Astrocyte (in vitro differentiated cells and primary cell): ENCODE measurements around the gene PIERCE2. TPM values are rescaled to one million over a fixed set of nuclear protein-coding genes. Genes with fewer than 3 reads are reported as not detected.
"Not testable (repeated sequence)": the region's sequence is repeated elsewhere in the genome, so short reads cannot be mapped to it uniquely, and the experiment has no call there.

Experiments used
- DNase-seq: peaks from one replicate; pipeline ENCODE4 v3.0.0-alpha.2; 2010; ENCODE audit warnings: low read depth
- FAIRE-seq: peaks from 2 replicates; lab custom pipeline; 2011; peaks lifted over from hg19 to GRCh38; lab: Jason Lieb, UNC
- H2AFZ ChIP-seq: 2 replicates; pipeline ENCODE4 v1.6.0; 2012; ENCODE audit warnings: low read depth, low read length, inconsistent platforms
- H3K27ac ChIP-seq: 2 replicates; pipeline ENCODE4 v1.5.1; 2011; ENCODE audit warnings: low read depth, low read length, inconsistent platforms
- H3K27me3 ChIP-seq: 2 replicates; pipeline ENCODE4 v1.6.0; 2011; ENCODE audit warnings: low read length, inconsistent platforms; ENCODE audit not compliant: insufficient read depth
- H3K36me3 ChIP-seq: 2 replicates; pipeline ENCODE4 v1.5.1; 2011; ENCODE audit warnings: low read length, inconsistent platforms; ENCODE audit not compliant: insufficient read depth
- H3K4me1 ChIP-seq: 2 replicates; pipeline ENCODE4 v1.5.1; 2011; ENCODE audit warnings: low read length, inconsistent platforms; ENCODE audit not compliant: insufficient read depth
- H3K4me2 ChIP-seq: 2 replicates; pipeline ENCODE4 v1.6.0; 2012; ENCODE audit warnings: low read length, inconsistent platforms
- H3K4me3 ChIP-seq: 2 replicates; pipeline ENCODE4 v1.5.1; 2011; ENCODE audit warnings: low read depth, mild to moderate bottlenecking, low read length, inconsistent platforms; ENCODE audit not compliant: insufficient read depth
- H3K79me2 ChIP-seq: 2 replicates; pipeline ENCODE4 v1.6.0; 2012; ENCODE audit warnings: mild to moderate bottlenecking, low read length, inconsistent platforms; ENCODE audit not compliant: insufficient read depth
- H3K9ac ChIP-seq: 2 replicates; pipeline ENCODE4 v1.6.0; 2012; ENCODE audit warnings: mild to moderate bottlenecking, low read length, inconsistent platforms
- H3K9me3 ChIP-seq: 2 replicates; pipeline ENCODE4 v1.5.1; 2012; ENCODE audit warnings: low read depth, mild to moderate bottlenecking, low read length, inconsistent platforms; ENCODE audit not compliant: insufficient read depth
- H4K20me1 ChIP-seq: 2 replicates; pipeline ENCODE4 v1.6.0; 2012; ENCODE audit warnings: low read length, inconsistent platforms; ENCODE audit not compliant: insufficient read depth
- H3K27ac Mint-ChIP-seq: one replicate; pipeline ENCODE4 v1.8.0; 2021; ENCODE audit warnings: mild to moderate bottlenecking, mixed read lengths; ENCODE audit not compliant: unreplicated experiment
- H3K27me3 Mint-ChIP-seq: one replicate; pipeline ENCODE4 v1.8.0; 2021; ENCODE audit warnings: low read depth, mixed read lengths; ENCODE audit not compliant: unreplicated experiment
- H3K36me3 Mint-ChIP-seq: one replicate; pipeline ENCODE4 v1.8.0; 2021; ENCODE audit warnings: low read depth, mixed read lengths; ENCODE audit not compliant: unreplicated experiment
- H3K4me1 Mint-ChIP-seq: one replicate; pipeline ENCODE4 v1.8.0; 2021; ENCODE audit warnings: low read depth, mixed read lengths; ENCODE audit not compliant: unreplicated experiment
- H3K4me3 Mint-ChIP-seq: one replicate; pipeline ENCODE4 v1.8.0; 2021; ENCODE audit warnings: mild to moderate bottlenecking, moderate library complexity, mixed read lengths; ENCODE audit not compliant: unreplicated experiment
- H3K9me3 Mint-ChIP-seq: one replicate; pipeline ENCODE4 v1.8.0; 2021; ENCODE audit warnings: mild to moderate bottlenecking, mixed read lengths; ENCODE audit not compliant: unreplicated experiment
- EZH2 ChIP-seq: IDR thresholded peaks from 2 replicates; pipeline ENCODE4 v1.6.1; 2012; ENCODE audit warnings: mild to moderate bottlenecking, low read length, inconsistent platforms; ENCODE audit not compliant: insufficient read depth
- total RNA-seq: library from RNA; stranded (reverse); gene quantifications from 2 replicates; pipeline ENCODE4 v1.2.1, GENCODE V29; 2021
- TF ChIP-seq, protein P1 (sequence below): IDR thresholded peaks from 2 replicates; pipeline ENCODE4 v1.5.1; 2011; ENCODE audit warnings: low read depth, mild to moderate bottlenecking, inconsistent platforms, low read length, moderate library complexity; ENCODE audit not compliant: insufficient read depth

Gene PIERCE2
- total RNA-seq, 1 donor from 2014 or later: 1.6 TPM

DNA sequence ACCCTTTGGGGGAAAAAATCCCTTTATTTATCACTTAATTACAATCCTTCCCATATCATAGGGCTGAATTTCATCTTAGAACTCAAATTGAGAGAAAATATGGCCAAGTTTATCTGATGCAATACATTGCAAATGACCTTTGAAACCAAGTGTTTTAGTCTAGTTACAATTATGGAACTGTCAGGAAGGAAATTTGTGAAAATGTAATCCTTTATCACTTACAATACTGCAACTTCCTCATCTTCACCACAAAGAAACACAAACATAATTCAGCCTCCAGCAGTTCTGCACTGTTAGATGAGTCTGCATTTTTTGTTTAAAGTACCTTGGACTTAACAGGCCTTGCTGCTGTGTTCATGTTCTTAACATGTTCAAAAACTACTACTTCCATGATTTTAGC, 4.8 kb upstream of the PIERCE2 start:
- peaks cover 21% of the 10 kb centered on the region for H3K4me1 Mint-ChIP-seq
- no peak overlapping the region for H3K9ac ChIP-seq
- FAIRE-seq (no peak), DNase-seq (peak; percentile 37)
- peak overlapping the region; percentile 87 for H3K27ac Mint-ChIP-seq
- H3K4me1 ChIP-seq: peaks cover 5% of the 10 kb centered on the region
- H3K27me3 Mint-ChIP-seq: no peaks in the 10 kb centered on the region
- H4K20me1 ChIP-seq: no peaks in the 10 kb centered on the region
- H3K27ac ChIP-seq: no peak overlapping the region
- no peaks in the 10 kb centered on the region for H3K36me3 ChIP-seq
- H3K36me3 Mint-ChIP-seq: peaks cover 2% of the 10 kb centered on the region
- H3K27me3 ChIP-seq: no peaks in the 10 kb centered on the region
- H2AFZ ChIP-seq: no peak overlapping the region
- H3K9me3 ChIP-seq: no peaks in the 10 kb centered on the region
- H3K4me2 ChIP-seq: no peak overlapping the region
- H3K79me2 ChIP-seq: peaks cover 8% of the 10 kb centered on the region
- peaks cover 3% of the 10 kb centered on the region for H3K9me3 Mint-ChIP-seq
- no peak overlapping the region for H3K4me3 Mint-ChIP-seq
- no peak overlapping the region for H3K4me3 ChIP-seq
- TF ChIP-seq, protein P1, sequence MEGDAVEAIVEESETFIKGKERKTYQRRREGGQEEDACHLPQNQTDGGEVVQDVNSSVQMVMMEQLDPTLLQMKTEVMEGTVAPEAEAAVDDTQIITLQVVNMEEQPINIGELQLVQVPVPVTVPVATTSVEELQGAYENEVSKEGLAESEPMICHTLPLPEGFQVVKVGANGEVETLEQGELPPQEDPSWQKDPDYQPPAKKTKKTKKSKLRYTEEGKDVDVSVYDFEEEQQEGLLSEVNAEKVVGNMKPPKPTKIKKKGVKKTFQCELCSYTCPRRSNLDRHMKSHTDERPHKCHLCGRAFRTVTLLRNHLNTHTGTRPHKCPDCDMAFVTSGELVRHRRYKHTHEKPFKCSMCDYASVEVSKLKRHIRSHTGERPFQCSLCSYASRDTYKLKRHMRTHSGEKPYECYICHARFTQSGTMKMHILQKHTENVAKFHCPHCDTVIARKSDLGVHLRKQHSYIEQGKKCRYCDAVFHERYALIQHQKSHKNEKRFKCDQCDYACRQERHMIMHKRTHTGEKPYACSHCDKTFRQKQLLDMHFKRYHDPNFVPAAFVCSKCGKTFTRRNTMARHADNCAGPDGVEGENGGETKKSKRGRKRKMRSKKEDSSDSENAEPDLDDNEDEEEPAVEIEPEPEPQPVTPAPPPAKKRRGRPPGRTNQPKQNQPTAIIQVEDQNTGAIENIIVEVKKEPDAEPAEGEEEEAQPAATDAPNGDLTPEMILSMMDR: no peak
- no peak for TF ChIP-seq EZH2

DNA sequence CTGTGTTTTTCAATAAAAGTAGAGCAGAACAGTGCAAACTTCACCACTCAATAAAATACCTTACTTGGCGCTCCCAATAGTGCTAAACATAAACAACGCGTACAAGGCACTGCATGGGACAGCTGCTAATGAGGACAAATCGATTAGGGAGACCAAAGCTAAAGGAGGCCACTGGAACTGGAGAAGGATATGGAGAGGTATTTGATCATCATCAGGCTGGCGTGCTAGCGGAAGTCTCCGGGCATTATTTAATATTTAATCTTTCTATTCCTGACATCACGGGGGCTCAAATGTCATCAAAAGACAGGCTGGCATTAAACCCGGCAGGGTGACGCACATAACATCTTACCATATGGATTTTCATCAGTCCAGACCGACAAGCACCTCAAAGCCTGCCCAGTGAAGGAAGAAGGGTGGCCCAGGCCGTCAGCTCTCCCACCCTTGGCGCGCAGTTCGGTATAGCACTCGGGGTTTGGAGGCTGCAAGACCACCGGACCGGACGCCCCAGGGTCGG, 740 bp upstream of the PIERCE2 start:
- Histone ChIP-seq H3K4me3 (peak overlapping the region; percentile 83), H3K4me2 (peak overlapping the region; percentile 94), H4K20me1 (no peaks in the 10 kb centered on the region), H3K79me2 (peaks cover 8% of the 10 kb centered on the region), H3K4me1 (peaks cover 5% of the 10 kb centered on the region), H3K9ac (peak overlapping the region; percentile 88), H3K27ac (peak overlapping the region; percentile 81), H3K36me3 (no peaks in the 10 kb centered on the region), H2AFZ (peak overlapping the region; percentile 83), H3K27me3 (no peaks in the 10 kb centered on the region), H3K9me3 (no peaks in the 10 kb centered on the region)
- TF ChIP-seq, protein P1: no peak
- no peak for TF ChIP-seq EZH2
- peak; percentile 18 for DNase-seq
- Mint-ChIP-seq H3K27ac (peak overlapping the region; percentile 84), H3K4me3 (peak overlapping the region; percentile 93), H3K9me3 (no peaks in the 10 kb centered on the region), H3K4me1 (peaks cover 19% of the 10 kb centered on the region), H3K27me3 (no peaks in the 10 kb centered on the region), H3K36me3 (no peaks in the 10 kb centered on the region)
- no peak for FAIRE-seq

DNA sequence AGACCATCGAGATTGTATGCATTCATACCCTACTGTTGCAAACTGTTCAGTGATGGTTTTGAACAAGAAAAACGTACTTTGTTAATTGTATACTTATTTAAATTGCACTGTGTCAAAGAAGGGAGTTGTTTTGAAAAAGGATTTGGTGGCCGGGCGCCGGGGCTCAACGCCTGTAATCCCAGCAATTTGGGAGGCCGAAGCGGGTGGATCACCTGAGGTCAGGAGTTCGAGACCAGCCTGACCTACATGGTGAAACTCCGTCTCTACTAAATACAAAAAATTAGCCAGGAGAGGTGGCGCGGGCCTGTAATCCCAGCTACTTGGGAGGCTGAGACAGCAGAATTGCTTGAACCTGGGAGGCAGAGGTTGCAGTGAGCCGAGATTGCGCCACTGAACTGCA, 681 bp downstream of the PIERCE2 start:
- H3K4me1 Mint-ChIP-seq, H3K9me3 Mint-ChIP-seq: not testable (repeated sequence)
- peak overlapping the region; percentile 94 for H3K4me2 ChIP-seq

DNA sequence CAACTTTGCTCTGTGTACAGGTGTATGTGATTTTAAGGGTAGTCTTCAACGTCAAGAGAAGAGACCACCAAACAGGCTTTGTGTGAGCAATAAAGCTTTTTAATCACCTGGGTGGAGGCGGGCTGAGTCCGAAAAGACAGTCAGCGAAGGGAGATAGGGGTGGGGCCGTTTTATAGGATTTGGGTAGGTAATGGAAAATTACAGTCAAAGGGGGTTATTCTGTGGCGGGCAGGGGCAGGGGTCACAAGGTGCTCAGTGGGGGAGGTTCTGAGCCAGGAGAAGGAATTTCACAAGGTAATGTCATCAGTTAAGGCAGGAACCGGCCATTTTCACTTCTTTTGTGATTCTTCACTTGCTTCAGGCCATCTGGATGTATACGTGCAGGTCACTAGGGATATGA, 9.4 kb downstream of the PIERCE2 start:
- DNase-seq, H3K27ac Mint-ChIP-seq, H3K4me1 ChIP-seq, H3K36me3 Mint-ChIP-seq, H4K20me1 ChIP-seq, FAIRE-seq, H3K27me3 Mint-ChIP-seq, H3K4me2 ChIP-seq, H3K36me3 ChIP-seq, H3K9me3 ChIP-seq, H3K27ac ChIP-seq, H2AFZ ChIP-seq, H3K9me3 Mint-ChIP-seq, H3K4me1 Mint-ChIP-seq, H3K9ac ChIP-seq, H3K4me3 ChIP-seq, H3K27me3 ChIP-seq, H3K4me3 Mint-ChIP-seq, H3K79me2 ChIP-seq: not testable (repeated sequence)

More for the DNA sequence above, 681 bp downstream of the PIERCE2 start:
- Histone ChIP-seq H3K9ac (peak overlapping the region; percentile 88), H2AFZ (peak overlapping the region; percentile 90), H3K27ac (peak overlapping the region; percentile 73), H3K4me3 (peak overlapping the region; percentile 83)
- not testable (repeated sequence) for H3K9me3 ChIP-seq, H3K79me2 ChIP-seq, H3K4me1 ChIP-seq, H4K20me1 ChIP-seq, H3K36me3 Mint-ChIP-seq, H3K36me3 ChIP-seq, DNase-seq, H3K27me3 ChIP-seq, H3K27me3 Mint-ChIP-seq, FAIRE-seq
- H3K27ac Mint-ChIP-seq: peak overlapping the region; percentile 91
- peak overlapping the region; percentile 93 for H3K4me3 Mint-ChIP-seq
